GM19395 (cell line): ENCODE data around the gene GPBAR1.

ENCODE experiments used
- ATAC-seq: cut with Tn5 transposase; IDR thresholded peaks from one replicate; pipeline ENCODE4 v1.9.1; 2021; ENCODE audit warnings: mild to moderate bottlenecking, moderate library complexity; ENCODE audit not compliant: unreplicated experiment

Gene GPBAR1

GRCh38 chr2:218260742-218261422, at the start of gene GPBAR1:
Gene GPBAR1 (plus strand): TSS chr2:218261015. CDS start chr2:218262725, 1,710 bp downstream.
- ATAC-seq, result no peak

- ATAC-seq, result no peak
These were observed 46.7 kb upstream of the GPBAR1 start for GRCh38 chr2:218214116-218214515.

- no peak for ATAC-seq
These were observed 44.5 kb upstream of the GPBAR1 start for GRCh38 chr2:218216336-218216673.

GRCh38 chr2:218216674-218217359, 44.0 kb upstream of the GPBAR1 start, which contains the start of gene ARPC2:
Gene ARPC2 (plus strand): TSS chr2:218217189. CDS start chr2:218217471, 282 bp downstream.
- peak; percentile 69 for ATAC-seq

- peak; percentile 23 for ATAC-seq
These were observed 43.2 kb upstream of the GPBAR1 start for GRCh38 chr2:218217360-218218267.

- peak; percentile 45 for ATAC-seq
These were observed 42.3 kb upstream of the GPBAR1 start for GRCh38 chr2:218218268-218219185.

GRCh38 chr2:218219934-218220333, 40.9 kb upstream of the GPBAR1 start:
- ATAC-seq, result no peak

- no peak for ATAC-seq
These were observed 39.8 kb upstream of the GPBAR1 start for GRCh38 chr2:218221000-218221399.

- peak; percentile 31 for ATAC-seq
These were observed 37.8 kb upstream of the GPBAR1 start for GRCh38 chr2:218223046-218223445.

GRCh38 chr2:218224186-218224585, 36.6 kb upstream of the GPBAR1 start:
- no peak for ATAC-seq

- no peak for ATAC-seq
These were observed 33.9 kb upstream of the GPBAR1 start for GRCh38 chr2:218226903-218227302.

GRCh38 chr2:218228366-218229090, 32.3 kb upstream of the GPBAR1 start:
- ATAC-seq, result no peak

- peak; percentile 90 for ATAC-seq
These were observed 31.6 kb upstream of the GPBAR1 start for GRCh38 chr2:218229239-218229638.

GRCh38 chr2:218229851-218230250, 31.0 kb upstream of the GPBAR1 start:
- ATAC-seq, result no peak

GRCh38 chr2:218230882-218231281, 29.9 kb upstream of the GPBAR1 start:
- peak; percentile 64 for ATAC-seq

GRCh38 chr2:218233543-218233942, 27.3 kb upstream of the GPBAR1 start:
- ATAC-seq, result no peak

GRCh38 chr2:218234521-218234920, 26.3 kb upstream of the GPBAR1 start:
- no peak for ATAC-seq

GRCh38 chr2:218235017-218235416, 25.8 kb upstream of the GPBAR1 start:
- ATAC-seq, result no peak

GRCh38 chr2:218236829-218237228, 24.0 kb upstream of the GPBAR1 start:
- no peak for ATAC-seq

- ATAC-seq, result no peak
These were observed 21.9 kb upstream of the GPBAR1 start for GRCh38 chr2:218238887-218239286.
